Epithelial cell of esophagus (primary cell): Measurements from ENCODE around the gene GALNTL6.

Source experiments
- DNase-seq: peaks from one replicate; pipeline ENCODE4 v3.0.0; 2010; ENCODE audit warnings: low read depth
- H3K4me3 ChIP-seq: 2 replicates; pipeline ENCODE4 v1.5.1; 2011; ENCODE audit warnings: mild to moderate bottlenecking, low read length, control low read depth
- TF ChIP-seq, protein P1 (sequence below): IDR thresholded peaks from 2 replicates; pipeline ENCODE4 v1.5.1; 2011; ENCODE audit warnings: low read depth, mild to moderate bottlenecking, low read length, control low read depth, inconsistent platforms; ENCODE audit not compliant: insufficient read depth; ENCODE audit errors: missing control alignments

Gene GALNTL6

DNA sequence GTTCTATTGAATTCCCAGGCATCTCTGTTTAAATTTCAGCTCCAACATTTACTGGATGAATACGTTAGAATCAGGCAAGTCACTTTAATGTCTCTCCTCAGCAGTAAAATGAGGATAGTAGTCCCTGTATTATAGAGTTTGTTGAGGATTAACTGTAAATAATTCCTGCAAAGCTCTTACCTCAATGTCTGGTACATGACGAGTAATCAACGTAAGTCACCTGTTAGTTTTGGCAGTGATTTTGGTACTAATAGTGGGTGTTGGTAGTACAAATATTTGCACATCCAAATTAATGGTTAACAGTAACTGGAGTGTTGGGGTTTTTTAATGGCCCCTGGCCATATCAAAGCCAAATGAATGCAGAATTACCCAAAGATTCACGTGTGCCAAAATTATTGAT is 1165.6 kb downstream of the GALNTL6 start:
- TF ChIP-seq, protein P1, sequence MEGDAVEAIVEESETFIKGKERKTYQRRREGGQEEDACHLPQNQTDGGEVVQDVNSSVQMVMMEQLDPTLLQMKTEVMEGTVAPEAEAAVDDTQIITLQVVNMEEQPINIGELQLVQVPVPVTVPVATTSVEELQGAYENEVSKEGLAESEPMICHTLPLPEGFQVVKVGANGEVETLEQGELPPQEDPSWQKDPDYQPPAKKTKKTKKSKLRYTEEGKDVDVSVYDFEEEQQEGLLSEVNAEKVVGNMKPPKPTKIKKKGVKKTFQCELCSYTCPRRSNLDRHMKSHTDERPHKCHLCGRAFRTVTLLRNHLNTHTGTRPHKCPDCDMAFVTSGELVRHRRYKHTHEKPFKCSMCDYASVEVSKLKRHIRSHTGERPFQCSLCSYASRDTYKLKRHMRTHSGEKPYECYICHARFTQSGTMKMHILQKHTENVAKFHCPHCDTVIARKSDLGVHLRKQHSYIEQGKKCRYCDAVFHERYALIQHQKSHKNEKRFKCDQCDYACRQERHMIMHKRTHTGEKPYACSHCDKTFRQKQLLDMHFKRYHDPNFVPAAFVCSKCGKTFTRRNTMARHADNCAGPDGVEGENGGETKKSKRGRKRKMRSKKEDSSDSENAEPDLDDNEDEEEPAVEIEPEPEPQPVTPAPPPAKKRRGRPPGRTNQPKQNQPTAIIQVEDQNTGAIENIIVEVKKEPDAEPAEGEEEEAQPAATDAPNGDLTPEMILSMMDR = no peak
- no peak for DNase-seq
- no peak overlapping the region for H3K4me3 ChIP-seq

GRCh38 chr4:172979332-172979731 is 1166.1 kb downstream of the GALNTL6 start:
- H3K4me3 ChIP-seq = no peak overlapping the region
- TF ChIP-seq, protein P1 = no peak
- no peak for DNase-seq

DNA sequence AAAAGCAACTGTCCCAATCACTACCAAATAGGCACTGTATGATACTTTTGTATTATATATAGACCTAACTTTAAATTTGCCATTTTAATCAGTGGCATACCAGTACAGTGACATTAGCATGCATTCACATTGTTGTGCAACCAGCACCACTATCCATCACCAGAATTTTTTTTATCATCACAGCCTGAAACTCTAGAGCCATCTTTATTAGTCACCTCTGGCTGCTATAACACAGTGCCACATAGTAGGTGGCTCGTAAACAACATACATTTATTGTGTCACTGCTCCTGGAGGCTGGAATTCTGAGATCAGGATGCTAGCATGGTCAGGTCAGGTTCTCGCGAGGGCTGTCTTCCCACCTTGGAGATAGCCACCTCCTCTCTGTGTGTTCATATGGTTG is 1167.0 kb downstream of the GALNTL6 start:
- no peak overlapping the region for H3K4me3 ChIP-seq
- peak; percentile 45 for DNase-seq
- TF ChIP-seq, protein P1 = no peak

DNA sequence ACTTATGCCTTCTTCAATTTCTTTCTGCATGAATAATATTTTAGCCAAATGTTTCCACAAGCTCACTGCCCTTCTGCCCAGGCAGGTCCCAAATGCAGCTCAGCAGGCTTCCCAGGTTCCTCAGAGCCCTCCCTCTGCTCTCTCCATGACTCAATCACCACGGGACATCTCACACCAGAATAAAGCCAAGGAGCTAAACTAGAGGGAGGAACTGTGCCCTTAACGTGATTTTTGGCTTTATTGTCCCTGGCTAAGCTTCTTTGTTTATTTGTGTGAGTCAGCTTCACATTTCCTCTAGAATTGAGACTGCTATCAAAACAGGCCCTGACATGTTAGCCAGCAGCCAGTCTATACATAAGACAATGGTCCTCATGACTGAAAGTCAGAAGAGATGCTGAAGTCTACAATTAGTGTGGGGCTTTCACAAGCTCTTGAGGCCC is 1169.0 kb downstream of the GALNTL6 start:
- peak; percentile 99 for DNase-seq
- TF ChIP-seq, protein P1 = no peak
- H3K4me3 ChIP-seq = no peak overlapping the region

DNA sequence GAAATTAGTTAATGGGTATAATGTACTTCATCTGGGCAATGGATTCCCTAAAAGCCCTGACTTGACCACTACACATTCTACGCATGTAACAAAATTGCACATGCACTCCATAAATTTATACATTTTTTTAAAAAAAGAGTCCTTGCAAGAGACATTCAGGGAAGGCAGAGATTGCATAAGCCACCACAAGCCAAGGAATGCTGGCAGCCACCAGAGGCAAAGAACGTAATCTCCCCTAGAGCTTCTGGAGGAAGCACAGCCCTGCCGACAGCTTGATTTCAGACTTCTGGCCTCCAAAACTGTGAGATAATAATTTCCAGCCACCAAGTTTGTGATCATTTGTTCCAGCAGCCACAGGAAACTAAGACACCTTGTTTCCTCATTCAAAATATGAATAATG is 1169.8 kb downstream of the GALNTL6 start:
- TF ChIP-seq, protein P1 = no peak
- no peak overlapping the region for H3K4me3 ChIP-seq
- DNase-seq = no peak

DNA sequence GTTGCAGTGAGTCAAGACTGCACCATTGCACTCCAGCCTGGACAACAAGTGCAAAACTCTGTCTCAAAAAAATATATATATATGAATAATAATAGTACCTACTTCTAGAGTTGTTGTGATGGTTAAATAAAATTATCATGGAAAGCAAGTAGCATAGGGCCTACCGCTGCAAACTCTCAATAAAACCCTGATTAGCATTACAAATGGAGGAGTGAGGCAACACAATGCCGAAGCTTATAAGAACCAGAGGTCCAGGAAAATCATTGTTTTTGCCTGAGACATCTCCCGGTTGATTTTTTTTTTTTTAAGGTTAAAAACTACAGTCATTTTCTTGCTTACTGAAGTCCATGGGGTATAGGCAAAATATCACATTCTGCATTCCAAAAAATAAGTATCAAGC is 1170.4 kb downstream of the GALNTL6 start:
- TF ChIP-seq, protein P1 = no peak
- H3K4me3 ChIP-seq = no peak overlapping the region
- DNase-seq = no peak

GRCh38 chr4:172985552-172985951 is 1172.3 kb downstream of the GALNTL6 start:
- no peak overlapping the region for H3K4me3 ChIP-seq
- peak; percentile 83 for DNase-seq
- TF ChIP-seq, protein P1 = no peak
